ENCODE measurements around the gene TRPM3. TPM values are rescaled to one million over a fixed set of nuclear protein-coding genes. Genes with fewer than 3 reads are reported as not detected.

Gene TRPM3
- total RNA-seq, 1 donor from 2014 or later, result not detected

DNA sequence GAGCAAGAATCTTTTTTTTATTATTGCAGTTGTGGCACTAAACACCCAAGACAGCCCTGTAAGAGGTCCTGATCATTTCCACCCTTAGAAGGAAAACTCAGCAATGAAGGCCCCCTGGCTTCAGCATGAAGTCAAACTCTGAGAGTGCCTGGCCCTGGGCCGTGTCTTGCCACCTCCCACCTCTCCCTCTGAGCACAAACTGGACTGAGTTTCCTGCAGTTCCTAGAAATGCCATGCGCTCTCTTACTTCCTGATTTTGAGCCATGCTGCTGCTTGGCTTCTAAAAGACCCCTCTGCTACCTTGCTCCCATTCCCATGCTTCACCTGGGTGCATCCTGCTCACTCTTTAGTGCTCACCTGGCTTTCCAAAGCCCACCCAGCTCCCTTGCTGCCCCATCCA is 566.5 kb downstream of the TRPM3 start:
- H3K9me3 Mint-ChIP-seq, result peaks cover 6% of the 10 kb centered on the region
- intact Hi-C loops (cut with micrococcal nuclease), result no loop called here
- H3K36me3 Mint-ChIP-seq (ENCODE audit: low read depth), result no peaks in the 10 kb centered on the region
- H3K27me3 Mint-ChIP-seq, result no peaks in the 10 kb centered on the region
- no peak overlapping the region for H3K27ac Mint-ChIP-seq
- peaks cover 29% of the 10 kb centered on the region for H3K4me1 Mint-ChIP-seq
- DNase-seq, result no peak
- no peak overlapping the region for H3K4me3 Mint-ChIP-seq

DNA sequence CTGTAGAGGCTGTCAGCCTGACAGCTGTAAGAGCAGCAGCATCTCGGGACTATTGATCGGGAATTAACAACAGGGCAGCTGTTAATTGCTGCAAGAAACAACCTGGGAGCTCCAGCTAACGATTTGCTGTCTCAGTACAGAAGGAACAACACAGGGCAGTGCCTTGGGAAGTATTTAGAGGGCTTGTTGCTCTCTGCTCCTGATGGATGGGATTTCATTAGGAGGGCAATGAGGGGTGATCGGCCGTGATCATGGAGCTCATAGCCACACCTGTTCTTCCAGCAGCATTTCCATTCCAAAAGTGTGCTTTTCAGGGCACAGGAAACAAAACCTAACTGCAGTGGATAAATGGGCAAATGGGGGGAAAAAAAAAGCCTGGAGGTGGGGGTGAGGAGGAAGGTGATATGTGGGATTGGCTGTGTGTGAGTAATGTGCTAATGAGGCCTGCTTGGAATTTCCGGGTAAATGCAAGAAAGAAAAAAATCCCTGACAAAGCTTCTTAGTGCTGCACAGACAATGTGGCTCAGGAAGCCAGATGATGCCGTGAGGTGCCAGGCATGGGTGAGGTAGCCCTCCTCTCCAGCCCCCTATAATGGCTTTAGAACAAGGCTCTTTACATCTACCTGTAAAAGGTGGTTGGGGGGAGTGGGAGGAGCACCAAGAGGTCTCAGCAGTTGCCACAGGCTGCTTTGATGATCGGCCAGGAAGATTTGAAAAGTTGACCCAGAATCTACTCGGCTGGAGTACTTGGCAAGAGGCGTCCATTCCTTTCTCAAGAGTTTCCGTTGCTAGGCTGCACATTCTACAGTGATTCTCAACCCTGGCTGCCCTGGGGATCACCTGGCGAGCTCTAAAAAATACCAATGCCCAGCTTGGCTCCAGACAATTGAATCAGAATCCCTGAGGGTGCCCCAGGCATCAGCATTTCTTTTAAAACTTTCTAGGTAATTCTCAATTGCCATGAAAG is 567.4 kb downstream of the TRPM3 start:
- intact Hi-C loops (cut with micrococcal nuclease), result no loop called here
- Mint-ChIP-seq H3K4me3 (no peak overlapping the region), H3K4me1 (peaks cover 25% of the 10 kb centered on the region), H3K9me3 (peaks cover 6% of the 10 kb centered on the region), H3K36me3 (ENCODE audit: low read depth) (no peaks in the 10 kb centered on the region), H3K27ac (no peak overlapping the region), H3K27me3 (no peaks in the 10 kb centered on the region)
- DNase-seq, result no peak

DNA sequence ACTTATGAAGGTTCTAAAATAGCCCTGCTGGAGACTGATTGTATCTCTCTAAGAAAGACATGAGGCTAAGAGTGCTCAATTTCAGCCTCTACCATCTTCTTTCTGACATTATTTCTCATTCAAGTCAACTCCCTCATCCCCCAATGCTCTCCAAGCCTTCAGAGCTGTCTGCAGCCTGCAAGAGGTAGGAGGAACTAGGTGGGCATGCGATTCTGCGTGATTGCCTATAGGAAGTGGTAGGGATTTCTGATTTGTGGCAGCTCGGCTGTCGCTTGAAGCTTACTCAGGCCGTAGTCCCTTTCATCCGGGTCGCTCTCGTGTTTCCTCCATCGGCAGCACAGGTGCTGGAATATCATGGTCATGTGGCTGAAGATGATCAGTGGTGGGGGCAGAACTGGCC is 568.9 kb downstream of the TRPM3 start:
- DNase-seq, result no peak
- H3K4me1 Mint-ChIP-seq, result peaks cover 22% of the 10 kb centered on the region
- H3K27ac Mint-ChIP-seq, result no peak overlapping the region
- peaks cover 6% of the 10 kb centered on the region for H3K9me3 Mint-ChIP-seq
- no peaks in the 10 kb centered on the region for H3K27me3 Mint-ChIP-seq
- intact Hi-C loops (cut with micrococcal nuclease), result no loop called here
- no peak overlapping the region for H3K4me3 Mint-ChIP-seq
- H3K36me3 Mint-ChIP-seq (ENCODE audit: low read depth), result no peaks in the 10 kb centered on the region

DNA sequence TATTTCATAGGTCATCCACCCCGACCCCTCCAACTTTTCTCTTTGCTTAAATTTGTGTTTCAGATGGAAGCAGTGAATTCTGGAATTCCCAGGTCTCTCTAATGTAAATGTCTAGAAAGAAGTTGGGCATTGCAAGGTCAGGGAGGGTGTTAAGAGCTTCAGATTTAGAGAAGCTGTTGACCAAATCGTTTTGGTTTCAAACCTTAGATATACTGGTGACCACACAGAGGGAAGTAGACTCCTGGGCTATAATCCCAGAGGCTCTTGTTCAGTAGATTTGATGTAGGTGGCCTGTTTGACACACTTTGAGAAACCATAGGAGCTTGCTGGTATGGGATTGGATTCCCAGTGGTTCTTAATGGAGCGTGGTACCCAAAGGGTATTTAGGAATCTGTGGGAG is 569.6 kb downstream of the TRPM3 start:
- Mint-ChIP-seq H3K27me3 (no peaks in the 10 kb centered on the region), H3K4me3 (no peak overlapping the region), H3K4me1 (peaks cover 22% of the 10 kb centered on the region), H3K36me3 (ENCODE audit: low read depth) (no peaks in the 10 kb centered on the region), H3K27ac (no peak overlapping the region), H3K9me3 (peaks cover 6% of the 10 kb centered on the region)
- intact Hi-C loops (cut with micrococcal nuclease), result no loop called here
- DNase-seq, result no peak

DNA sequence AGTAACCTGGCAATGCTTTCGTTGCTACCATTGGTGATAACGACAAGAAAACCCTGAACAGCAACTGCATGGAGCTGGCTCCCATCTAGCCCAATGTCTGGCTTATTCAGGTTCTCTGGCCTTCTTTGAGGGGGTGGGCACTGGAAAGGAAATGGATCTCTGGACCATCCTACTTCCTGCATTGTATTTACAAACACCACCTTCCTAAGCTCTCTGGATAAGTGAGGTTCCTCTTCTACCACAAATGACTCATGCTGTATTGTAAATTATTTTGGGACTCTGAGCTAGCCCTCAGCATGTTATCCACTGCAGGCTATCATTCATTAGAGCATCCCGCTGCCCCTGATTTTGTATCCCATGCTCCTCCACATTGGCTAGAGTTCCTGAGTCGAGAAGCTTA is 570.0 kb downstream of the TRPM3 start:
- Mint-ChIP-seq H3K4me1 (peaks cover 22% of the 10 kb centered on the region), H3K4me3 (no peak overlapping the region), H3K36me3 (ENCODE audit: low read depth) (no peaks in the 10 kb centered on the region), H3K27me3 (no peaks in the 10 kb centered on the region), H3K9me3 (peaks cover 6% of the 10 kb centered on the region), H3K27ac (no peak overlapping the region)
- intact Hi-C loops (cut with micrococcal nuclease), result no loop called here
- DNase-seq, result no peak

DNA sequence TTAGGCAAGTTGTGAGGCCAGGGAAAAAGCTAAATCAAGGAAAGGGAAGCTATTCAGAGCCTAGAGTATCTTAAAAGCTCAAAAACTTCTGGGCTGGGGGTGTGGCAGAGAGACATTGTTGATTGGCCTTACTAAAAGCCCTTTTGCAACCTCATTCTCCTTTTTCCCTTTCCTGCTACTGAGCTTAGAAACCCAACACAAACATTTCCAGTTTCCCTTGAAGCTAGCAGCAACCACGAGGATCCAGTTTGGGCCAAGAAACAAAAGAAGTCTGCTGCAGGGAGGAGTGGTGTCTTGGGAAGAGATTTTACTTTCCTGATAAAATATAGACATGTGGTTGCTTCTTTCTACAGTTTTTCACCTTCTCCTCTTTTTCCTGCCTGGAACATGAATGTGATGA is 571.5 kb downstream of the TRPM3 start:
- Mint-ChIP-seq H3K27ac (no peak overlapping the region), H3K27me3 (no peaks in the 10 kb centered on the region), H3K4me1 (peaks cover 17% of the 10 kb centered on the region), H3K4me3 (no peak overlapping the region), H3K36me3 (ENCODE audit: low read depth) (no peaks in the 10 kb centered on the region), H3K9me3 (peaks cover 6% of the 10 kb centered on the region)
- no peak for DNase-seq
- intact Hi-C loops (cut with micrococcal nuclease), result no loop called here

DNA sequence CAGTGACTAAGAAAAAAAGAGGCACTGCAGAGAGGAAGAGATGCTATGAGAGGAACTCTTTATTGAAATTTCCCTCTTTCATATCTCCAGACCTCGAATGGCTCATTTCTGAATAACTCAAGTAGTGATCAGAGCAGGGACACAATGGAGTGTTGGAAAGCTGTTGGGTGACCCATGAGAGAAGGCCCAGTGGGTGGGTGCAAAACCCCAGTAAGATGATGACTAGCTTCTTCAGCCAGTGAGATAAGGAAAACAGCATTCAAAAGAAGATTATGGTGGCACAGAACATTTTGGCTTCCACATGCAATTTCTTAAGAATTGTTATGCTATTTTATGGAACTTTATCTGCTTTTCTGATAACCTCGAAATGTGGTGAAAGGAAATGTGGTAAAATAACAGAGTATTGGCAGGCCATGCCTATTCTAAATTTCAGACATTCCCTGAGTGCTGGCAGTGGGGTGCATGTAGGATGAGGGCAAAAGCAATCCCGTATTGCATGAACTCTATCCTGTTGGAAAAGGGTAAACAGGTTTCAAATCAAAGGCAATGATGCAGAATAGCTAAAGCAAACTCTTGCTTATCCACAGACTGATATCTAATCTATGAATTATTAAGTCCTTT is 579.0 kb downstream of the TRPM3 start:
- intact Hi-C loops (cut with micrococcal nuclease), result no loop called here
- no peak for DNase-seq
- Mint-ChIP-seq H3K27me3 (no peaks in the 10 kb centered on the region), H3K36me3 (ENCODE audit: low read depth) (no peaks in the 10 kb centered on the region), H3K4me1 (peaks cover 2% of the 10 kb centered on the region), H3K4me3 (no peak overlapping the region), H3K27ac (no peak overlapping the region), H3K9me3 (peaks cover 15% of the 10 kb centered on the region)

DNA sequence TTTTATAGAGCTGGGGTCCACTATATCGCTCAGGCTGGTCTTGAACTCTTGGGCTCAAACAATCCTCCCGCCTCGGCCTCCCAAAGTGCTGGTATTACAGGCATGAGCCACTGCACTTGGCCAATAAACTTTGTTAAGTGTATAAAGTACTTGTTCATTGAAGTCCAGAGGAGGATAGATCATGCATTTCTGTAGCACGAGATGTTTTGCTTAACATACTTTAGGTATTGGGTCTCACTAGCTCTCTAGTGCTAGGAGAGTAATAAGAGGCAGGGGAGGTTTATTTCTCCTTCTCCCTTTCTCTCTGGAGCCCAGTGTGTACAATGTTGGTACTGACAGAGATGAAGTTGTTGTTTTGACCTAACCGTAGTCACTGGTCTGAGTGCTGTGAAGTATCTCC is 581.4 kb downstream of the TRPM3 start:
- intact Hi-C loops (cut with micrococcal nuclease), result no loop called here
- Mint-ChIP-seq H3K27ac (no peak overlapping the region), H3K36me3 (ENCODE audit: low read depth) (no peaks in the 10 kb centered on the region), H3K27me3 (no peaks in the 10 kb centered on the region), H3K9me3 (peaks cover 23% of the 10 kb centered on the region), H3K4me1 (peaks cover 2% of the 10 kb centered on the region), H3K4me3 (no peak overlapping the region)
- no peak for DNase-seq

DNA sequence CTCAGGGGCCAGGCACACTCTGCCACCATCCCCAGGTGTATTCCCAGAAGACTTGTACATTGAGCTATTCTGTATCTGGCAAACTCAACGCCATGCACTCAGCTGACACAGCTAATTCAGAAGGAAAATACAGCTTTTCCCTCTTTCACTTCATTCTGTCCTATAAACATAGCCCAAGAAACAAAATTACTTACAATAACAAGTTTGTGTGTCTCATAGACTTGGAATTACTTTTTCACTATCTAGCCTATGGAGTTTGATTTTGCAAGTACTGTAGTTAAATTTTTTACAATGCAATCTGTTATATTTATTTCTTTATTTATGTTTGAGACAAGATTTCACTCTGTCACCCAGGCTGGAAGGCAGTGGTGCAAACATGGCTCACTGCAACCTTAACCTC is 581.9 kb downstream of the TRPM3 start:
- no peak for DNase-seq
- Mint-ChIP-seq H3K4me3 (no peak overlapping the region), H3K4me1 (peaks cover 2% of the 10 kb centered on the region), H3K27ac (no peak overlapping the region), H3K27me3 (no peaks in the 10 kb centered on the region), H3K36me3 (ENCODE audit: low read depth) (no peaks in the 10 kb centered on the region), H3K9me3 (peaks cover 23% of the 10 kb centered on the region)
- intact Hi-C loops (cut with micrococcal nuclease), result no loop called here

DNA sequence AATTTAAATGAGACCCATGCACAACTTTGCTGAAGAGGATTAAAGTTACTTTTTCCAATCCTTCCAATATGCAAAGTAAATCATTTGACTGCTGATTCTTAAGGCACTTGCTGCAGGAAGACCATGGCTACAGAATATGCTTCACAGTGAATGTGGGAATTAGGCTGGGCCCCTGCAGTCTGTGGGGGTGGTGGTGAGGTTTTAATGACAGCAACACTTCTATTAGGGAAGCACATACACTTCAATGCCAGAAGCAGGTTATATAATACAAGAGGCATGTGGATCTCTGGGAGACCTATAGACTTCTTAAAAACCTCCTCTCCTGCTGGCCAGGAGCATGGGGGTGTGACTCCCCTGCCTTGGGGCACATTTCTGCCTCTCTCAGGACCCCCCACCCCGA is 582.4 kb downstream of the TRPM3 start:
- H3K27ac Mint-ChIP-seq, result no peak overlapping the region
- no peak for DNase-seq
- no peak overlapping the region for H3K4me3 Mint-ChIP-seq
- no peaks in the 10 kb centered on the region for H3K27me3 Mint-ChIP-seq
- peaks cover 18% of the 10 kb centered on the region for H3K9me3 Mint-ChIP-seq
- intact Hi-C loops (cut with micrococcal nuclease), result no loop called here
- H3K36me3 Mint-ChIP-seq (ENCODE audit: low read depth), result no peaks in the 10 kb centered on the region
- peaks cover 2% of the 10 kb centered on the region for H3K4me1 Mint-ChIP-seq

DNA sequence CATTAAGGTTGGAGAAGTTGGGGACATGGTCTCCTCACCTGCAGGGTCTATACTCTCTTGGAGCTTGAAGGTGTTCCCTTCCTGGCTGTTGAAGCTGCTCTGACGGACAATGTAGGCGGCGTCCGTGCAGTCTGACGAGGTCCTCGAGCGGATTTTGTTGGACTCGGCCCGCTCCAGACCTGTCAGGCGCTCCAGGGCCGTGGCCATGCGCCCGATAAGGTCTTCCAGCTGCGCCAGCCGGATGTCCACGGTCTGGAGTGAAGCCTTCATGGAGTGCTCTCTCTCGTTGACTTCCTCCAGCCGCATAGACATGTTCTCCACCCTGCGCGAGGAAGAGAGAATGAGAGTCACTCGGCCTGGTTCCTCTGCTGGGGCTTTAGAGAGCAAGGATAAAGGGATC is 584.3 kb downstream of the TRPM3 start:
- Mint-ChIP-seq H3K36me3 (ENCODE audit: low read depth) (no peaks in the 10 kb centered on the region), H3K4me1 (peaks cover 3% of the 10 kb centered on the region), H3K9me3 (peaks cover 11% of the 10 kb centered on the region), H3K27ac (no peak overlapping the region), H3K4me3 (no peak overlapping the region), H3K27me3 (no peaks in the 10 kb centered on the region)
- intact Hi-C loops (cut with micrococcal nuclease), result no loop called here
- no peak for DNase-seq

DNA sequence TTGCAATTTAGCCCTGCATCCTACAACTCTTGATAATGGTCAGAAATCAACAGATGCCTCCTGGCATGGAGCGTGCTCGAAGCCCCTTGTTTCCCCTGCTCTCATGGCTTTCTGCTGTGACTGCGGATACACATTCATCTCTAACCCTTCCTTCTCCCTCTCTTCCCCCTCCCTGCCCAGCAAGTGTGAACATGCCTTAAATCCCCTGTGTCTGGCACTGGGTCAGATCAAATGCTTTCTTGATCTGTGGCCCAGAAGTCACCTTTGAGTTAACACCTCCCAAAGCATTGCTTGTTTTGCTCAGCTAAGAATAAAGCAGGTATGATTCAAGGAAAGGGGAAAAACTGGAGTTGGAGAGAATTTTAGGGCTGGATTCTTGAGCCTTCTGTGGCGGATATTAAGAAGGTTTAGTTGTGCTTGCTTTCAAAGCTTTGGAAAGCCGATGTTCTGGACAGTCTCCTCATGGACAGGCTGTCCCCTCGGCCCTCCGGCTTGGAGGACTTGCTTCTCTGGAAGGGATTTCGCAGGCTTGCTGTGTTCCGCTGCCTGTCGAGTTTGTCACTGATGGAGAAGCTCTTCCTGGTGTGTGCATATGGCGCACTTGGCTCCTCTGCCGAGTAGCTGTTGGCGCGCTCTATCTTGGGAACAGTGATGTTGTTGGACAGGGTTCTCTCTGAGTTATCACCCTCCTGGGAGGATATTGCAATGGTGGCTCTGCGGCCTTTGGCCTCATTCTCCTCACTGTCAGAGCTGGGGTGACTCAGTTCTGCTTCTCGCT is 585.7 kb downstream of the TRPM3 start:
- Mint-ChIP-seq H3K27ac (no peak overlapping the region), H3K27me3 (no peaks in the 10 kb centered on the region), H3K4me1 (peaks cover 6% of the 10 kb centered on the region), H3K9me3 (peaks cover 8% of the 10 kb centered on the region), H3K4me3 (no peak overlapping the region), H3K36me3 (ENCODE audit: low read depth) (no peaks in the 10 kb centered on the region)
- intact Hi-C loops (cut with micrococcal nuclease), result no loop called here
- no peak for DNase-seq

DNA sequence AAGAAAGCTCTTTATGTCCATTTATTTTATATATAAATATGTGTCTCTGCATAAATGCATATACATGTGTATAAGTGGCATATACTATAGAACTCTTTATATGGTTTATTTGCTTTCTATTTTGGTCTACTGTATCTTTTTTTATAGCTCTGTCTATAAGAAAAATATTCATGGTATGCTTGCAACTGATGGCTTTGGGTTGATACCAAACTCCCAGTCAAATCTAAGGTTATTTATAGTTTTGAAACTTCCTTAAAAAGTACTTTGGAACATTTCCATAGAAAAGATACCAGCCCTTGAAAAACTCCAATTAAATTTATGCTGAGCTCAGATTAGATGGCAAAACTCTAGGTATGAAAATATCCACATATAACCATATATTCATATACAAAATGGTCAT is 587.0 kb downstream of the TRPM3 start:
- Mint-ChIP-seq H3K27ac (no peak overlapping the region), H3K4me3 (no peak overlapping the region), H3K9me3 (peaks cover 8% of the 10 kb centered on the region), H3K27me3 (no peaks in the 10 kb centered on the region), H3K4me1 (peaks cover 10% of the 10 kb centered on the region), H3K36me3 (ENCODE audit: low read depth) (no peaks in the 10 kb centered on the region)
- DNase-seq, result no peak
- intact Hi-C loops (cut with micrococcal nuclease), result no loop called here

DNA sequence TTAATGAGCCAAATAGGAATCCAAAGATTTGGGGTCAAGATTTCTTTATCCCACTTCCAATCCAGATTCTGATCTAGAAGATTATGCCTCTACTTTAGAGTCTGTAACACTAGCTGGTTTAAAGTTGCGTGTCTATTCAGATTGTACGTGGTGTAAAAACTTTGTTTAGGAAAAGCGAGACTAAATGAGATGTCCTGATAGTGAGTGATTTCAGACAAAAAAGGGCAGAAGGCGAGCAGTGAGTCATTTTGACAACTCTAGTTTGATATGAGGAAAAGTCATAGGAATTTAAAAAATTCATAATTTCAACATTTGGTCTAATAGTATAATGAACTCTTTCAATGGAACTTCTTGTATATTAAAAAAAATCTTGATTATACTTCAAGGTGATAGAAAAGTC is 587.4 kb downstream of the TRPM3 start:
- peaks cover 10% of the 10 kb centered on the region for H3K4me1 Mint-ChIP-seq
- intact Hi-C loops (cut with micrococcal nuclease), result no loop called here
- no peak overlapping the region for H3K27ac Mint-ChIP-seq
- H3K27me3 Mint-ChIP-seq, result no peaks in the 10 kb centered on the region
- no peaks in the 10 kb centered on the region for H3K36me3 Mint-ChIP-seq (ENCODE audit: low read depth)
- H3K4me3 Mint-ChIP-seq, result no peak overlapping the region
- DNase-seq, result no peak
- H3K9me3 Mint-ChIP-seq, result peaks cover 8% of the 10 kb centered on the region
